Measurements from ENCODE around the gene ZNF462. TPM values are rescaled to one million over a fixed set of nuclear protein-coding genes. Genes with fewer than 3 reads are reported as not detected.

ZNF462 gene, protein sequence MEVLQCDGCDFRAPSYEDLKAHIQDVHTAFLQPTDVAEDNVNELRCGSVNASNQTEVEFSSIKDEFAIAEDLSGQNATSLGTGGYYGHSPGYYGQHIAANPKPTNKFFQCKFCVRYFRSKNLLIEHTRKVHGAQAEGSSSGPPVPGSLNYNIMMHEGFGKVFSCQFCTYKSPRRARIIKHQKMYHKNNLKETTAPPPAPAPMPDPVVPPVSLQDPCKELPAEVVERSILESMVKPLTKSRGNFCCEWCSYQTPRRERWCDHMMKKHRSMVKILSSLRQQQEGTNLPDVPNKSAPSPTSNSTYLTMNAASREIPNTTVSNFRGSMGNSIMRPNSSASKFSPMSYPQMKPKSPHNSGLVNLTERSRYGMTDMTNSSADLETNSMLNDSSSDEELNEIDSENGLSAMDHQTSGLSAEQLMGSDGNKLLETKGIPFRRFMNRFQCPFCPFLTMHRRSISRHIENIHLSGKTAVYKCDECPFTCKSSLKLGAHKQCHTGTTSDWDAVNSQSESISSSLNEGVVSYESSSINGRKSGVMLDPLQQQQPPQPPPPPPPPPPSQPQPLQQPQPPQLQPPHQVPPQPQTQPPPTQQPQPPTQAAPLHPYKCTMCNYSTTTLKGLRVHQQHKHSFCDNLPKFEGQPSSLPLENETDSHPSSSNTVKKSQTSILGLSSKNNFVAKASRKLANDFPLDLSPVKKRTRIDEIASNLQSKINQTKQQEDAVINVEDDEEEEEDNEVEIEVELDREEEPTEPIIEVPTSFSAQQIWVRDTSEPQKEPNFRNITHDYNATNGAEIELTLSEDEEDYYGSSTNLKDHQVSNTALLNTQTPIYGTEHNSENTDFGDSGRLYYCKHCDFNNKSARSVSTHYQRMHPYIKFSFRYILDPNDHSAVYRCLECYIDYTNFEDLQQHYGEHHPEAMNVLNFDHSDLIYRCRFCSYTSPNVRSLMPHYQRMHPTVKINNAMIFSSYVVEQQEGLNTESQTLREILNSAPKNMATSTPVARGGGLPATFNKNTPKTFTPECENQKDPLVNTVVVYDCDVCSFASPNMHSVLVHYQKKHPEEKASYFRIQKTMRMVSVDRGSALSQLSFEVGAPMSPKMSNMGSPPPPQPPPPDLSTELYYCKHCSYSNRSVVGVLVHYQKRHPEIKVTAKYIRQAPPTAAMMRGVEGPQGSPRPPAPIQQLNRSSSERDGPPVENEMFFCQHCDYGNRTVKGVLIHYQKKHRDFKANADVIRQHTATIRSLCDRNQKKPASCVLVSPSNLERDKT (N-terminal part only)
- total RNA-seq = not detected

DNA sequence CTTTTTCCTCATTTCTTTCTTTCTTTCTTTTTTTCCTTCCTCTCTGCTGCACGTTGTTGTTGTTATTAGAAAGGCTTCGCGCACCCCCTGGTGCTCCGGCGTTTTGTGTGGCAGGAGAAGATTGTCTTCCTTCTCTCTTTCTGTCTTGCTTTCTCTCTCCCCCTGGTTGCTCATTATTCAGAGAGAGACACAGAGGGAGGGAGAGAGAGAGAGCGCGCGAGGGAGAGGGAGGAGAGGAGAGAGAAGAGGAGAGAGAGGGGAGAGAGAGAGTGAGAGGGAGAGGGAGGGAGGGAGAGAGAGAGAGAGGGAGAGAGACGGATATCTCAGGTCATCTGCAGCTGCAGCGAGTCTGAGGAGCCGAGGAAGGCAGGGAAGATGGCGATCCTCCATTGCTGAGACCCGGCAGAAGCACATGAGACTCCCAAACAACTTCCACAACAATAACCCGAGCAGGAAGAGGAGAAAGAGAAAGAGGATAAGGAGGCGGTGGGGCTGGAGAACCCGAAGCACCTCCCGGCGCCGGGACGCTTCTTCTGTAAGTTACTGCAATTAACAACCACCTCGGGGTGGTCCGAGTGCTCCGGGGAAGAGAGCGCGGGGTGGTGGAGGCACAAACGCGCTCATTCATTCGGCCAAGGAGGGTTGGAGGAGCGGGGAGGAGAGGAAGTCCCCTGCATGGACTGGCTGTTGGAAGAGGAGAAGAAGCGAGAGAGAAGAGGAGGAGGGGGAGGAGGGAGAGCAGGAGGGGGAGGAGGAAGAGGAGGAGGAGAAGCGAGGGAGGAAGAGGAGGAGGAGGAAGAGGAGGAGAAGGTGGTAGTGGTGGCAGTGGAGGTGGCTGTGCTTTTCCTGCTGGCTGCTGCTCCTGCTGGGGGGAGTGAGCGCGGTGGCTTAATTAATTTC is at the start of gene ZNF462:
Gene ZNF462 (plus strand): TSS at position 346 of the 900 bp plus-strand sequence. CDS start 60,218 bp downstream, outside the sequence.
- Mint-ChIP-seq H3K4me3 (peak within 1 kb of the TSS; percentile 60), H3K36me3 (ENCODE audit: low read depth) (no peaks in the 10 kb centered on the region), H3K4me1 (ENCODE audit: low read depth) (peaks cover 20% of the 10 kb centered on the region), H3K9me3 (peaks cover 2% of the 10 kb centered on the region), H3K27me3 (peaks cover 67% of the 10 kb centered on the region), H3K27ac (no peak within 1 kb of the TSS)
- TF ChIP-seq, protein P1, sequence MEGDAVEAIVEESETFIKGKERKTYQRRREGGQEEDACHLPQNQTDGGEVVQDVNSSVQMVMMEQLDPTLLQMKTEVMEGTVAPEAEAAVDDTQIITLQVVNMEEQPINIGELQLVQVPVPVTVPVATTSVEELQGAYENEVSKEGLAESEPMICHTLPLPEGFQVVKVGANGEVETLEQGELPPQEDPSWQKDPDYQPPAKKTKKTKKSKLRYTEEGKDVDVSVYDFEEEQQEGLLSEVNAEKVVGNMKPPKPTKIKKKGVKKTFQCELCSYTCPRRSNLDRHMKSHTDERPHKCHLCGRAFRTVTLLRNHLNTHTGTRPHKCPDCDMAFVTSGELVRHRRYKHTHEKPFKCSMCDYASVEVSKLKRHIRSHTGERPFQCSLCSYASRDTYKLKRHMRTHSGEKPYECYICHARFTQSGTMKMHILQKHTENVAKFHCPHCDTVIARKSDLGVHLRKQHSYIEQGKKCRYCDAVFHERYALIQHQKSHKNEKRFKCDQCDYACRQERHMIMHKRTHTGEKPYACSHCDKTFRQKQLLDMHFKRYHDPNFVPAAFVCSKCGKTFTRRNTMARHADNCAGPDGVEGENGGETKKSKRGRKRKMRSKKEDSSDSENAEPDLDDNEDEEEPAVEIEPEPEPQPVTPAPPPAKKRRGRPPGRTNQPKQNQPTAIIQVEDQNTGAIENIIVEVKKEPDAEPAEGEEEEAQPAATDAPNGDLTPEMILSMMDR (IDR thresholded peaks at IDR 0.05) = no peak
- DNase-seq (peak; percentile 8), ATAC-seq (no peak)
- intact Hi-C loops (cut with micrococcal nuclease) = no loop called here
- ChIA-PET CTCF (interaction anchor here (0.6 kb wide), 1 partner anchor 726 kb away, joined by 3 read pairs; no protein-coding TSS in a partner anchor), POLR2A (no interaction called here)

DNA sequence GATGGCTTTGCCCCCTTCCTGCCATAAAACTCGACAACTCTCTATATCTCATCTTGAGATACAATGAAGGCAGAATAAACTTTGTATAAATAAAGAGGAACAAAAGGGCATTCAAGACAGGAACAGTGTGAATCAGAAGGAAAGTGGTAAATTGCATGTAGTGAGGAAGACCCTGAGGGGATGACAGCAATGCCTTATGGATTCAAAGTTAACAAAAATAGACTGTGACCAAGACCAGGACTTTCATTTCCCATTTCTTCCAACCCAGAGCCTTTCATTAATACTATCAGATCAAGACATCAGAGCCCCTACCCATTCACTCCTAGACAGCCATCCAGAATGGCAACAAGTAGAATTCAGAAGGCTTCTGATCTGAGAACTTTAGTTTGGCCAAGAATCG is 46.4 kb upstream of the ZNF462 start:
- Mint-ChIP-seq H3K27ac (no peak overlapping the region), H3K4me3 (no peak overlapping the region), H3K9me3 (peaks cover 12% of the 10 kb centered on the region), H3K36me3 (ENCODE audit: low read depth) (no peaks in the 10 kb centered on the region), H3K4me1 (ENCODE audit: low read depth) (no peaks in the 10 kb centered on the region), H3K27me3 (no peaks in the 10 kb centered on the region)
- ChIA-PET POLR2A (no interaction called here), CTCF (no interaction called here)
- TF ChIP-seq, protein P1 (IDR thresholded peaks at IDR 0.05) = no peak
- intact Hi-C loops (cut with micrococcal nuclease) = no loop called here
- DNase-seq (no peak), ATAC-seq (no peak)

DNA sequence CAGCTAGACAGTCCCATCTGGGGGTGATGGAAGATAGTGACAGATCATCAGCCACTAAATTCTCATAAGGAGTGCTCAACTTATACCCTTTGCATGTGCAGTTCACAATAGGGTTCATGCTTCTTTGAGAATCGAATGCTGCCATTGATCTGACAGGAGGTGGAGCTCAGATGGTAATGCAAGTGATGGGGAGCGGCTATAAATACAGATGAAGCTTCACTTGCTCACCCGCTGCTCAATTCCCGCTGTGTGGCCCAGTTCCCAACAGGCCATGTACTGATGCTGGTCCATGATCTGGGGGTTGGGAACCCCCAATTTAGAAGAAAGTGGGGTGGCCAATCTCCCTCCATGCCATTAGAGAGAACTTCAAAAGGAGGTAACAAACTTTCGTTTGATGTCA is 44.9 kb upstream of the ZNF462 start:
- intact Hi-C loops (cut with micrococcal nuclease) = no loop called here
- Mint-ChIP-seq H3K27me3 (peaks cover 2% of the 10 kb centered on the region), H3K9me3 (peaks cover 7% of the 10 kb centered on the region), H3K4me1 (ENCODE audit: low read depth) (no peaks in the 10 kb centered on the region), H3K36me3 (ENCODE audit: low read depth) (no peaks in the 10 kb centered on the region), H3K27ac (no peak overlapping the region), H3K4me3 (no peak overlapping the region)
- no peak for DNase-seq
- ChIA-PET CTCF (no interaction called here), POLR2A (no interaction called here)
- TF ChIP-seq, protein P1 (IDR thresholded peaks at IDR 0.05) = no peak
- ATAC-seq = no peak

DNA sequence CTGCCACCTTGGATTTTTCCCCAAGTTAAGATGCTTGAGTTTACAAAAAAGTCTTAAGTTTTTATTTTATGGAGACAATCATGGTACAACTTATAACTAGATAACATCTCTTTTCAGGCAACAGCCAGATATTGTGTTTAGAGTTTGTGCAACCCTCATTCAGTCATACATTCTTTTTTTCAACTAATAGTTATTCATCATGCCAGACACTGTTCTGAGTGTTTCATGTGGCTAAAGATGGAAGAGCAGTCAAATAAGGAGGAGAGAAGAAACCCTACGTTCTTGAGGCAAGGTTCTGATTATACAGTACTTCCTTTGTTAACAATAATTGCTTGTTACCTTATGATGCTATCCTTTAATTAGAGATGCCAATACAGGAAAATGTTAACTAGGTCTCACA is 42.1 kb upstream of the ZNF462 start:
- Mint-ChIP-seq H3K36me3 (ENCODE audit: low read depth) (no peaks in the 10 kb centered on the region), H3K4me3 (no peak overlapping the region), H3K4me1 (ENCODE audit: low read depth) (no peaks in the 10 kb centered on the region), H3K27ac (no peak overlapping the region), H3K27me3 (peaks cover 2% of the 10 kb centered on the region), H3K9me3 (no peaks in the 10 kb centered on the region)
- CTCF ChIA-PET = no interaction called here
- ATAC-seq (no peak), DNase-seq (no peak)
- TF ChIP-seq, protein P1 (IDR thresholded peaks at IDR 0.05) = no peak
- intact Hi-C loops (cut with micrococcal nuclease) = no loop called here
- POLR2A ChIA-PET = no interaction called here
